DND-41 (cell line): ENCODE results near the gene ABLIM2.

Experiments used
- ATAC-seq: fragments of 200-7000 bp; cut with Tn5 transposase; 3 replicates; pipeline ENCODE4 v1.9.1; 2021; ENCODE audit warnings: low read depth; ENCODE audit not compliant: insufficient read depth
- DNase-seq: peaks from one replicate; pipeline ENCODE4 v3.0.0-alpha.2; 2020
- H2AFZ ChIP-seq: 2 replicates; pipeline ENCODE4 v1.6.0; 2012; ENCODE audit warnings: low read depth, low read length
- H3K27ac ChIP-seq: 2 replicates; pipeline ENCODE4 v1.5.1; 2012; ENCODE audit warnings: low read length, inconsistent platforms
- H3K27me3 ChIP-seq: fragments of 200-600 bp; sonication (generic); 2 replicates; pipeline ENCODE4 v1.6.0; 2012; ENCODE audit warnings: low read length, mild to moderate bottlenecking, inconsistent platforms; ENCODE audit not compliant: insufficient read depth, poor library complexity
- H3K36me3 ChIP-seq: 2 replicates; pipeline ENCODE4 v1.5.1; 2012; ENCODE audit warnings: low read length, inconsistent platforms; ENCODE audit not compliant: insufficient read depth
- H3K4me1 ChIP-seq: 2 replicates; pipeline ENCODE4 v1.5.1; 2012; ENCODE audit warnings: mild to moderate bottlenecking, low read length; ENCODE audit not compliant: insufficient read depth
- H3K4me2 ChIP-seq: 2 replicates; pipeline ENCODE4 v1.6.0; 2012; ENCODE audit warnings: mild to moderate bottlenecking, moderate library complexity, low read length, inconsistent platforms; ENCODE audit not compliant: insufficient read depth
- H3K4me3 ChIP-seq, 2 experiments: fragments of 200-600 bp in 1 of 2; shearing (Covaris generic) in 1 of 2; 2 replicates each; pipeline ENCODE4 v1.5.1; 2012 to 2016; ENCODE audit warnings: inconsistent platforms in 2 of 2, low read length in 2 of 2, mild to moderate bottlenecking in 2 of 2, low read depth in 1 of 2, moderate library complexity in 1 of 2
- H3K79me2 ChIP-seq: 2 replicates; pipeline ENCODE4 v1.6.0; 2012; ENCODE audit warnings: low read length, inconsistent platforms; ENCODE audit not compliant: insufficient read depth
- H3K9ac ChIP-seq: 2 replicates; pipeline ENCODE4 v1.6.0; 2012; ENCODE audit warnings: low read depth, mild to moderate bottlenecking, inconsistent platforms, low read length, moderate library complexity
- H3K9me3 ChIP-seq: 2 replicates; pipeline ENCODE4 v1.5.1; 2012; ENCODE audit warnings: low read length, moderate library complexity, mild to moderate bottlenecking, inconsistent platforms; ENCODE audit not compliant: insufficient read depth, severe bottlenecking
- H4K20me1 ChIP-seq: 2 replicates; pipeline ENCODE4 v1.6.0; 2012; ENCODE audit warnings: low read length; ENCODE audit not compliant: insufficient read depth
- EZH2 ChIP-seq: IDR thresholded peaks from 3 replicates; pipeline ENCODE4 v1.6.1; 2012; ENCODE audit warnings: borderline replicate concordance, low read depth, mild to moderate bottlenecking, moderate library complexity, low read length, inconsistent platforms; ENCODE audit not compliant: severe bottlenecking
- TF ChIP-seq, protein P1 (sequence below): IDR thresholded peaks from 2 replicates; pipeline ENCODE4 v1.5.1; 2012; ENCODE audit warnings: borderline replicate concordance, low read length, moderate library complexity, mild to moderate bottlenecking; ENCODE audit not compliant: poor library complexity, severe bottlenecking; ENCODE audit errors: extremely low read depth

ABLIM2 gene

GRCh38 chr4:8077181-8078108, 81.2 kb downstream of the ABLIM2 start:
- Histone ChIP-seq H3K4me1 (no peaks in the 10 kb centered on the region), H3K9ac (no peak overlapping the region), H3K4me3 (no peak overlapping the region), H3K36me3 (no peaks in the 10 kb centered on the region), H3K9me3 (no peaks in the 10 kb centered on the region), H2AFZ (no peak overlapping the region), H3K27me3 (no peaks in the 10 kb centered on the region), H4K20me1 (peaks cover 6% of the 10 kb centered on the region), H3K79me2 (no peaks in the 10 kb centered on the region), H3K4me2 (no peak overlapping the region), H3K27ac (no peak overlapping the region)
- DNase-seq (no peak), ATAC-seq (no peak)
- TF ChIP-seq, protein P1, sequence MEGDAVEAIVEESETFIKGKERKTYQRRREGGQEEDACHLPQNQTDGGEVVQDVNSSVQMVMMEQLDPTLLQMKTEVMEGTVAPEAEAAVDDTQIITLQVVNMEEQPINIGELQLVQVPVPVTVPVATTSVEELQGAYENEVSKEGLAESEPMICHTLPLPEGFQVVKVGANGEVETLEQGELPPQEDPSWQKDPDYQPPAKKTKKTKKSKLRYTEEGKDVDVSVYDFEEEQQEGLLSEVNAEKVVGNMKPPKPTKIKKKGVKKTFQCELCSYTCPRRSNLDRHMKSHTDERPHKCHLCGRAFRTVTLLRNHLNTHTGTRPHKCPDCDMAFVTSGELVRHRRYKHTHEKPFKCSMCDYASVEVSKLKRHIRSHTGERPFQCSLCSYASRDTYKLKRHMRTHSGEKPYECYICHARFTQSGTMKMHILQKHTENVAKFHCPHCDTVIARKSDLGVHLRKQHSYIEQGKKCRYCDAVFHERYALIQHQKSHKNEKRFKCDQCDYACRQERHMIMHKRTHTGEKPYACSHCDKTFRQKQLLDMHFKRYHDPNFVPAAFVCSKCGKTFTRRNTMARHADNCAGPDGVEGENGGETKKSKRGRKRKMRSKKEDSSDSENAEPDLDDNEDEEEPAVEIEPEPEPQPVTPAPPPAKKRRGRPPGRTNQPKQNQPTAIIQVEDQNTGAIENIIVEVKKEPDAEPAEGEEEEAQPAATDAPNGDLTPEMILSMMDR = no peak
- TF ChIP-seq EZH2 = no peak

GRCh38 chr4:8076023-8076422, 82.6 kb downstream of the ABLIM2 start:
- ATAC-seq = no peak
- Histone ChIP-seq H3K9me3 (no peaks in the 10 kb centered on the region), H3K4me2 (no peak overlapping the region), H3K4me3 (no peak overlapping the region), H3K36me3 (no peaks in the 10 kb centered on the region), H3K9ac (no peak overlapping the region), H3K27ac (no peak overlapping the region), H3K27me3 (no peaks in the 10 kb centered on the region), H3K4me1 (no peaks in the 10 kb centered on the region), H3K79me2 (no peaks in the 10 kb centered on the region), H4K20me1 (peaks cover 4% of the 10 kb centered on the region; the same call in 1 of the 2 replicates), H2AFZ (no peak overlapping the region)
- TF ChIP-seq, protein P1 = no peak
- DNase-seq = no peak

GRCh38 chr4:8073206-8073863, 85.3 kb downstream of the ABLIM2 start:
- H3K4me2 ChIP-seq = no peak overlapping the region
- H2AFZ ChIP-seq = no peak overlapping the region

More at GRCh38 chr4:8073206-8073863, 85.3 kb downstream of the ABLIM2 start:
- no peak overlapping the region for H3K9ac ChIP-seq
- no peaks in the 10 kb centered on the region for H3K79me2 ChIP-seq
- H3K27ac ChIP-seq = no peak overlapping the region
- DNase-seq (no peak), ATAC-seq (no peak)
- H3K9me3 ChIP-seq = no peaks in the 10 kb centered on the region
- no peaks in the 10 kb centered on the region for H3K36me3 ChIP-seq
- TF ChIP-seq, protein P1 = no peak
- TF ChIP-seq EZH2 = no peak
- peaks cover 4% of the 10 kb centered on the region; the same call in 1 of the 2 replicates for H4K20me1 ChIP-seq
- H3K27me3 ChIP-seq = no peaks in the 10 kb centered on the region
- H3K4me3 ChIP-seq = no peak overlapping the region
- H3K4me1 ChIP-seq = no peaks in the 10 kb centered on the region
